Activated naive CD4-positive, alpha-beta T cell treated with Interleukin-2 at 50 U/mL for 16 hours (primary cell): ENCODE data around the gene VPS35L.
"Not testable (repeated sequence)": the region's sequence is repeated elsewhere in the genome, so short reads cannot be mapped to it uniquely, and the experiment has no call there.

Source experiments
- DNase-seq: peaks from one replicate; pipeline ENCODE4 v3.0.0-alpha.2; 2020

Gene VPS35L

GRCh38 chr16:19659554-19659953, 104.1 kb downstream of the VPS35L start:
- DNase-seq = no peak

- no peak for DNase-seq
Measured at GRCh38 chr16:19660432-19660831, 104.9 kb downstream of the VPS35L start.

- DNase-seq = no peak
Measured at GRCh38 chr16:19662351-19662750, 106.8 kb downstream of the VPS35L start.

- DNase-seq = no peak
Measured at GRCh38 chr16:19664166-19664565, 108.7 kb downstream of the VPS35L start.

- not testable (repeated sequence) for DNase-seq
Measured at GRCh38 chr16:19665313-19665712, 109.8 kb downstream of the VPS35L start.

GRCh38 chr16:19666477-19666876, 111.0 kb downstream of the VPS35L start:
- no peak for DNase-seq

- no peak for DNase-seq
Measured at GRCh38 chr16:19672378-19672777, 116.9 kb downstream of the VPS35L start.

- DNase-seq = no peak
Measured at GRCh38 chr16:19674485-19674884, 119.0 kb downstream of the VPS35L start.

GRCh38 chr16:19677402-19677801, 121.9 kb downstream of the VPS35L start:
- no peak for DNase-seq

- no peak for DNase-seq
Measured at GRCh38 chr16:19678804-19679203, 123.3 kb downstream of the VPS35L start.

- DNase-seq = not testable (repeated sequence)
Measured at GRCh38 chr16:19679281-19679680, 123.8 kb downstream of the VPS35L start.

GRCh38 chr16:19680881-19681340, 125.4 kb downstream of the VPS35L start:
- no peak for DNase-seq

GRCh38 chr16:19681637-19682036, 126.1 kb downstream of the VPS35L start:
- no peak for DNase-seq

- DNase-seq = no peak
Measured at GRCh38 chr16:19683453-19684236, 128.1 kb downstream of the VPS35L start.

- DNase-seq = no peak
Measured at GRCh38 chr16:19685176-19685575, 129.7 kb downstream of the VPS35L start.

- no peak for DNase-seq
Measured at GRCh38 chr16:19687279-19687678, 131.8 kb downstream of the VPS35L start.

- no peak for DNase-seq
Measured at GRCh38 chr16:19688396-19689024, 133.0 kb downstream of the VPS35L start.

GRCh38 chr16:19689342-19689741, 133.8 kb downstream of the VPS35L start:
- no peak for DNase-seq

GRCh38 chr16:19690196-19690595, 134.7 kb downstream of the VPS35L start:
- DNase-seq = no peak

GRCh38 chr16:19691161-19691711, 135.7 kb downstream of the VPS35L start:
- no peak for DNase-seq

- DNase-seq = no peak
Measured at GRCh38 chr16:19694989-19695388, 139.5 kb downstream of the VPS35L start.

GRCh38 chr16:19696328-19696727, 140.8 kb downstream of the VPS35L start:
- peak; percentile 54 for DNase-seq

GRCh38 chr16:19696961-19697360, 141.5 kb downstream of the VPS35L start:
- no peak for DNase-seq

GRCh38 chr16:19697756-19698318, 142.3 kb downstream of the VPS35L start:
- DNase-seq = no peak
